Esophagus squamous epithelium (tissue), 5 donors: Measurements from ENCODE around the gene CCBE1. TPM values are rescaled to one million over a fixed set of nuclear protein-coding genes. Genes with fewer than 3 reads are reported as not detected.

Experiments used
- DNase-seq: peaks from one replicate; lab custom pipeline; 2025; lab: John Stamatoyannopoulos, UW
- H3K27ac ChIP-seq, 4 donors: fragments of 200-600 bp; sonication (generic); one replicate each; pipeline ENCODE4 v1.5.1; 2016 to 2019; ENCODE audit warnings: mild to moderate bottlenecking in 1 of 4
- H3K27me3 ChIP-seq, 4 donors: fragments of 200-600 bp; sonication (generic); 1 replicate in 3 of 4; 2 replicates in 1 of 4; pipeline versions ENCODE4 v1.5.1 to v1.6.0; 2017 to 2021; ENCODE audit warnings: antibody characterized with exemption in 1 of 4
- H3K36me3 ChIP-seq, 3 donors: fragments of 200-600 bp; sonication (generic); one replicate each; pipeline ENCODE4 v1.5.1; 2016 to 2019
- H3K4me1 ChIP-seq, 3 donors: fragments of 200-600 bp; sonication (generic); one replicate each; pipeline ENCODE4 v1.5.1; 2017 to 2019
- H3K4me3 ChIP-seq, 4 donors: fragments of 200-600 bp; sonication (generic); 1 replicate in 3 of 4; 2 replicates in 1 of 4; pipeline ENCODE4 v1.5.1; 2016 to 2019; ENCODE audit warnings: mild to moderate bottlenecking in 2 of 4, moderate library complexity in 1 of 4
- H3K9me3 ChIP-seq, 3 donors: fragments of 200-600 bp; sonication (generic); one replicate each; pipeline ENCODE4 v1.5.1; 2016 to 2019
- POLR2A ChIP-seq, 4 donors: fragments of 450-650 bp; IDR thresholded peaks; one replicate each; pipeline ENCODE4 v1.6.1; 2017; ENCODE audit warnings: antibody characterized with exemption in 4 of 4, mild to moderate bottlenecking in 4 of 4, moderate library complexity in 3 of 4
- WGBS, 2 donors: methylation state at CpG; one replicate each; pipeline ENCODE4 v1.1.5; 2018; 5-methylcytosine and 5-hydroxymethylcytosine counted together
- intact Hi-C: fragments of 100-400 bp; cut with DNase I; formaldehyde crosslinking; loops from one replicate; pipeline ENCODE4 v1.15.0; 2022
- total RNA-seq, 4 donors: library from RNA; depleted of rRNA; stranded (reverse); fragments of >200 nt; gene quantifications; one replicate each; pipeline ENCODE4 v1.1.0, GENCODE V29; 2016
- TF ChIP-seq, protein P1 (sequence below), 6 experiments: fragments of 450-650 bp in 4 of 6; fragments of 200-600 bp in 2 of 6; sonication (generic) in 2 of 6; IDR thresholded peaks; one replicate each; pipeline ENCODE4 v1.5.1; 2016 to 2019; ENCODE audit warnings: antibody characterized with exemption in 6 of 6, mild to moderate bottlenecking in 4 of 6, moderate library complexity in 4 of 6
- donor health status: DM: yes; HTN: yes; CAD: no.

CCBE1 gene
- total RNA-seq, 4 donors from 2014 or later = 0.34 to 4.6 (median 1.3) TPM

DNA sequence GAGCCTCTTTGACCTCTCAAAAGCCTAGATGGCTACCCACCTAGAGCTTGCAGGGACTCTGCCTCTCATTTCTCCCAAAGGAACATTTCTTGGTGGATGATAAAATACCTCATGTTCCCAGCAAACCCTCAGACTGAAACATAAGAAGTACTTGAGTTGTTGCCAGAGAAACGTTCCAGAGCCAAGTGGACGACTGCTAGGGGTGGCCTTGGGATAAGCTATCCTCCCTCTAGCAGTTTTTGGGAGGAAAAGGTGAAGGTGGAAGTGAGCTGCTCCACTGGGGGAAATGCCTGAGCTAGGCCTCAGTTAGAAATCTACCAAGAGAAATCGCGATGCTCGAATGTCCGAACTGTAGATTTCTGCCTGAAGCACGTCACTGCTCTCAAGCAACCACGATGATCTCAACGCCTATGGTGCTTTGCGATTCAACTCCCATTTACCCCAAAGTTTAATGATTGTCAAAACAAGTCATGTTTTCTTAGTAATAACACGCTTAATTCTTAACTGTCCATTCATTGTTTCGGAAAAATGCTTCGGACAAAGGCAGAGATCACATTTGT is 91.5 kb downstream of the CCBE1 start:
- intact Hi-C loops = no loop called here
- no peak for DNase-seq
- peaks cover 0 to 20% (median 0%) of the 10 kb centered on the region in 3 donors for H3K4me1 ChIP-seq
- no peaks in the 10 kb centered on the region for H3K27me3 ChIP-seq
- no peak for TF ChIP-seq POLR2A (IDR thresholded peaks at IDR 0.05)
- TF ChIP-seq, protein P1, sequence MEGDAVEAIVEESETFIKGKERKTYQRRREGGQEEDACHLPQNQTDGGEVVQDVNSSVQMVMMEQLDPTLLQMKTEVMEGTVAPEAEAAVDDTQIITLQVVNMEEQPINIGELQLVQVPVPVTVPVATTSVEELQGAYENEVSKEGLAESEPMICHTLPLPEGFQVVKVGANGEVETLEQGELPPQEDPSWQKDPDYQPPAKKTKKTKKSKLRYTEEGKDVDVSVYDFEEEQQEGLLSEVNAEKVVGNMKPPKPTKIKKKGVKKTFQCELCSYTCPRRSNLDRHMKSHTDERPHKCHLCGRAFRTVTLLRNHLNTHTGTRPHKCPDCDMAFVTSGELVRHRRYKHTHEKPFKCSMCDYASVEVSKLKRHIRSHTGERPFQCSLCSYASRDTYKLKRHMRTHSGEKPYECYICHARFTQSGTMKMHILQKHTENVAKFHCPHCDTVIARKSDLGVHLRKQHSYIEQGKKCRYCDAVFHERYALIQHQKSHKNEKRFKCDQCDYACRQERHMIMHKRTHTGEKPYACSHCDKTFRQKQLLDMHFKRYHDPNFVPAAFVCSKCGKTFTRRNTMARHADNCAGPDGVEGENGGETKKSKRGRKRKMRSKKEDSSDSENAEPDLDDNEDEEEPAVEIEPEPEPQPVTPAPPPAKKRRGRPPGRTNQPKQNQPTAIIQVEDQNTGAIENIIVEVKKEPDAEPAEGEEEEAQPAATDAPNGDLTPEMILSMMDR (IDR thresholded peaks at IDR 0.05) = no peak
- no peak overlapping the region for H3K4me3 ChIP-seq
- peak overlapping the region in 1 of 4 donors; percentile 13 for H3K27ac ChIP-seq
- no peaks in the 10 kb centered on the region for H3K36me3 ChIP-seq
- WGBS, 2 donors = 70 to 77% methylated on average over 13 of the region's 13 CpGs
- no peaks in the 10 kb centered on the region for H3K9me3 ChIP-seq

DNA sequence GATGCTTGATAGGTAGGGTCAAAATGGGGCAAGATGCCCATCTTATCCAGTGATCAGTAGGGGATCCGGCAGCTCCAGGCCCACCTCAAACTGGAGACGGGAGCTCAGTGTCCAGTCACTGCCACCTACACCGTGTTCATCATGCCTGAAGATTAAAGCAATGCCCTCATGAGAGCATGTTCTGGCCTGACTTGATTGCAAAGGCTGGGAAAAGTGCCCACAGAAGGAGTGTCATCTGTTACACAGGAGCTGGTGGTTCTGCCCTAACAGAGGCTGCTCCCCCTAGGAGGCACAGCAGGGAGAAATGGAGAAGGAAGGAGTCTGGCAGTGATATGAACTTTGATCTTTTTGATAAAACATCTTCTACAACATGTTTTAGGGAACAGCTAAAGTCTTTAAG is 92.3 kb downstream of the CCBE1 start:
- peaks cover 0 to 20% (median 0%) of the 10 kb centered on the region in 3 donors for H3K4me1 ChIP-seq
- TF ChIP-seq POLR2A (IDR thresholded peaks at IDR 0.05) = no peak
- TF ChIP-seq, protein P1 (IDR thresholded peaks at IDR 0.05) = no peak

GRCh38 chr18:59597049-59597448 is 100.2 kb downstream of the CCBE1 start:
- DNase-seq = no peak
- Histone ChIP-seq H3K4me3 (no peak overlapping the region), H3K36me3 (no peaks in the 10 kb centered on the region), H3K9me3 (no peaks in the 10 kb centered on the region), H3K27me3 (no peaks in the 10 kb centered on the region), H3K4me1 (peaks cover 0 to 19% (median 3%) of the 10 kb centered on the region in 3 donors), H3K27ac (peak overlapping the region in 1 of 4 donors; percentile 26)
- no peak for TF ChIP-seq POLR2A (IDR thresholded peaks at IDR 0.05)
- TF ChIP-seq, protein P1 (IDR thresholded peaks at IDR 0.05) = no peak
- WGBS, 2 donors = 37 to 38% methylated on average over 3 of the region's 3 CpGs
- intact Hi-C loops = no loop called here

More for the DNA sequence above, 92.3 kb downstream of the CCBE1 start:
- DNase-seq = no peak
- no peaks in the 10 kb centered on the region for H3K27me3 ChIP-seq
- intact Hi-C loops = no loop called here
- 43 to 71% methylated on average over 1 to 3 of the region's 3 CpGs for WGBS, 2 donors
- H3K27ac ChIP-seq = peak overlapping the region in 1 of 4 donors; percentile 16
- H3K9me3 ChIP-seq = no peaks in the 10 kb centered on the region
- H3K36me3 ChIP-seq = no peaks in the 10 kb centered on the region
- no peak overlapping the region for H3K4me3 ChIP-seq

- intact Hi-C loops = no loop called here
- no peak overlapping the region for H3K4me3 ChIP-seq
- no peak overlapping the region for H3K27ac ChIP-seq
- no peaks in the 10 kb centered on the region for H3K9me3 ChIP-seq
- no peak for DNase-seq
- no peak for TF ChIP-seq POLR2A (IDR thresholded peaks at IDR 0.05)
- TF ChIP-seq, protein P1 (IDR thresholded peaks at IDR 0.05) = no peak
- H3K4me1 ChIP-seq = peaks cover 0 to 19% (median 3%) of the 10 kb centered on the region in 3 donors
- no peaks in the 10 kb centered on the region for H3K27me3 ChIP-seq
- H3K36me3 ChIP-seq = no peaks in the 10 kb centered on the region
These were observed 103.9 kb downstream of the CCBE1 start for GRCh38 chr18:59593291-59593717.

DNA sequence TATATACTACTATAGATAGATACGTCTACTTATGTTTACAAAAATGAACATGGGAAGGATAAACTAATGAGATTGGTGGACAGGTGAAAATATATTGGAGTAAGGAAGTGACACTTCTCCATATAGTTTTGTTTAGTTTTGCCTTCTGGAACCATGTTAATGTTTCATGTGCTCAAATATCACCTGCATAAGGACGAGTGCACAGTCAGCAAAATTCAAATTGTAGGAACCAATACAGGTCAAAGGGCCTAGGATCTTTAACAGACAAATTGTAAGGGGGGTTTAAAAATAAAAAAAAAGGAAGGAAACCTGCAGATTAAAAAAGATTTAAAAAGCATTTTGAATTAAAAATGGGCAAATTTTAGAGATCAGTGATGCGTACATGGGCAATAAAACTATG is 104.6 kb downstream of the CCBE1 start:
- no peaks in the 10 kb centered on the region for H3K27me3 ChIP-seq
- H3K27ac ChIP-seq = no peak overlapping the region
- no peak for DNase-seq
- intact Hi-C loops = no loop called here
- no peak overlapping the region for H3K4me3 ChIP-seq
- H3K9me3 ChIP-seq = no peaks in the 10 kb centered on the region
- H3K36me3 ChIP-seq = no peaks in the 10 kb centered on the region
- TF ChIP-seq, protein P1 (IDR thresholded peaks at IDR 0.05) = no peak
- TF ChIP-seq POLR2A (IDR thresholded peaks at IDR 0.05) = no peak
- H3K4me1 ChIP-seq = peaks cover 0 to 17% (median 3%) of the 10 kb centered on the region in 3 donors
- WGBS, 2 donors = 84 to 91% methylated on average over 3 of the region's 3 CpGs
